GM23248 (cell line): ENCODE results near the gene ANKS1B. TPM values are rescaled to one million over a fixed set of nuclear protein-coding genes. Genes with fewer than 3 reads are reported as not detected.

Experiments
- DNase-seq: peaks from one replicate; pipeline ENCODE4 v3.0.0-alpha.2; 2015
- H2AFZ ChIP-seq: fragments of 200-600 bp; sonication (generic); 2 replicates; pipeline ENCODE4 v1.6.1; 2016; ENCODE audit warnings: antibody characterized with exemption
- H3F3A ChIP-seq: fragments of 200-600 bp; sonication (generic); 2 replicates; pipeline ENCODE4 v1.6.1; 2016; ENCODE audit warnings: mild to moderate bottlenecking, antibody characterized with exemption, mixed run types; ENCODE audit not compliant: insufficient read depth
- H3K27ac ChIP-seq: fragments of 200-600 bp; sonication (generic); 2 replicates; pipeline ENCODE4 v1.5.1; 2016; ENCODE audit warnings: mild to moderate bottlenecking
- H3K27me3 ChIP-seq: fragments of 200-600 bp; sonication (generic); replicated peaks from 2 replicates; pipeline ENCODE4 v1.6.1; 2016; ENCODE audit warnings: mild to moderate bottlenecking; ENCODE audit not compliant: insufficient read depth
- H3K36me3 ChIP-seq: fragments of 200-600 bp; sonication (generic); 2 replicates; pipeline ENCODE4 v1.6.1; 2016; ENCODE audit warnings: low read depth, mild to moderate bottlenecking
- H3K4me1 ChIP-seq: fragments of 200-600 bp; sonication (generic); 2 replicates; pipeline ENCODE4 v1.6.1; 2016; ENCODE audit warnings: mild to moderate bottlenecking; ENCODE audit not compliant: insufficient read depth
- H3K4me2 ChIP-seq: fragments of 200-600 bp; sonication (generic); one replicate; pipeline ENCODE4 v1.6.1; 2016; ENCODE audit warnings: mild to moderate bottlenecking; ENCODE audit not compliant: unreplicated experiment
- H3K4me3 ChIP-seq: fragments of 200-600 bp; sonication (generic); 2 replicates; pipeline ENCODE4 v1.5.1; 2016; ENCODE audit warnings: mild to moderate bottlenecking
- H3K79me2 ChIP-seq: fragments of 200-600 bp; sonication (generic); 2 replicates; pipeline ENCODE4 v1.6.1; 2016; ENCODE audit warnings: mild to moderate bottlenecking; ENCODE audit not compliant: insufficient read depth
- H3K9ac ChIP-seq: fragments of 200-600 bp; sonication (generic); 2 replicates; pipeline ENCODE4 v1.6.1; 2016; ENCODE audit warnings: mild to moderate bottlenecking
- H3K9me2 ChIP-seq: fragments of 200-600 bp; sonication (generic); 2 replicates; pipeline ENCODE4 v1.6.1; 2016; ENCODE audit warnings: mixed run types, mild to moderate bottlenecking, moderate library complexity; ENCODE audit not compliant: insufficient read depth
- H3K9me3 ChIP-seq: fragments of 200-600 bp; sonication (generic); one replicate; pipeline ENCODE4 v1.6.1; 2017; ENCODE audit warnings: low read depth
- H4K20me1 ChIP-seq: fragments of 200-600 bp; sonication (generic); 2 replicates; pipeline ENCODE4 v1.6.0; 2016; ENCODE audit not compliant: insufficient read depth
- EZH2 ChIP-seq: fragments of 200-600 bp; sonication (generic); IDR thresholded peaks from 2 replicates; pipeline ENCODE4 v1.6.1; 2018; ENCODE audit warnings: antibody characterized with exemption, mild to moderate bottlenecking; ENCODE audit not compliant: insufficient read depth, poor library complexity, severe bottlenecking
- EZH2phosphoT487 ChIP-seq: fragments of 200-600 bp; sonication (generic); IDR thresholded peaks from 2 replicates; pipeline ENCODE4 v1.6.1; 2018; ENCODE audit warnings: antibody characterized with exemption, moderate library complexity, mild to moderate bottlenecking, low read depth; ENCODE audit not compliant: insufficient read depth
- WGBS, 2 experiments: methylation state at CpG; one replicate each; pipeline ENCODE4 v1.1.6; 2015 to 2017; ENCODE audit warnings: low lambda C conversion rate in 2 of 2, low coverage in 1 of 2; ENCODE audit errors: missing lambda C conversion rate in 2 of 2; 5-methylcytosine and 5-hydroxymethylcytosine counted together
- in situ Hi-C: fragments of 300-500 bp; cut with MboI; formaldehyde crosslinking; loops from 2 replicates; pipeline ENCODE4 v1.15.0; 2020
- polyA plus RNA-seq: library from polyadenylated mRNA; unstranded; fragments of >200 nt; fragmentation: Nextera tagmentation; extraction: Ambion mirVana; gene quantifications from 2 replicates; pipeline ENCODE4 v1.2.1, GENCODE V29; 2016
- total RNA-seq: library from RNA; depleted of rRNA; stranded (reverse); fragments of >200 nt; shearing (Covaris generic); gene quantifications from 2 replicates; pipeline ENCODE4 v1.2.3, GENCODE V29; 2014

Gene ANKS1B
- total and polyA plus RNA-seq, 2 experiments from 2014 or later: not detected

- Histone ChIP-seq H3K9ac (no peak overlapping the region), H4K20me1 (no peaks in the 10 kb centered on the region), H3K79me2 (no peaks in the 10 kb centered on the region), H3F3A (no peaks in the 10 kb centered on the region), H3K36me3 (no peaks in the 10 kb centered on the region), H3K4me2 (no peak overlapping the region), H2AFZ (no peak overlapping the region), H3K9me3 (no peaks in the 10 kb centered on the region), H3K4me3 (no peak overlapping the region), H3K27ac (no peak overlapping the region), H3K9me2 (no peaks in the 10 kb centered on the region), H3K27me3 (no peaks in the 10 kb centered on the region), H3K4me1 (no peaks in the 10 kb centered on the region)
- no peak for DNase-seq
- in situ Hi-C loops: loop anchor here (10.0 kb wide), 1 partner anchor 721 kb away; no protein-coding TSS in a partner anchor
- TF ChIP-seq EZH2phosphoT487 (no peak), EZH2 (no peak)
- 26 to 30% methylated on average over 3 of the region's 3 CpGs for WGBS, 2 experiments
Measured at GRCh38 chr12:99765469-99766114, 219.1 kb downstream of the ANKS1B start.

- Histone ChIP-seq H3K36me3 (no peaks in the 10 kb centered on the region), H3K27me3 (no peaks in the 10 kb centered on the region), H3K79me2 (no peaks in the 10 kb centered on the region), H3K4me1 (no peaks in the 10 kb centered on the region), H4K20me1 (no peaks in the 10 kb centered on the region), H3K4me3 (no peak overlapping the region), H2AFZ (no peak overlapping the region), H3K27ac (no peak overlapping the region), H3K9me2 (no peaks in the 10 kb centered on the region), H3K9ac (no peak overlapping the region), H3K9me3 (no peaks in the 10 kb centered on the region), H3F3A (no peaks in the 10 kb centered on the region), H3K4me2 (no peak overlapping the region)
- DNase-seq: no peak
- TF ChIP-seq EZH2phosphoT487 (no peak), EZH2 (no peak)
- 26 to 38% methylated on average over 2 of the region's 2 CpGs for WGBS, 2 experiments
- in situ Hi-C loops: no loop called here
Measured at GRCh38 chr12:99759444-99759843, 225.3 kb downstream of the ANKS1B start.

GRCh38 chr12:99758997-99759396 is 225.7 kb downstream of the ANKS1B start:
- Histone ChIP-seq H3F3A (no peaks in the 10 kb centered on the region), H3K27ac (no peak overlapping the region), H3K9me2 (no peaks in the 10 kb centered on the region), H3K4me3 (no peak overlapping the region), H3K4me1 (no peaks in the 10 kb centered on the region), H3K9me3 (no peaks in the 10 kb centered on the region), H2AFZ (no peak overlapping the region), H3K36me3 (no peaks in the 10 kb centered on the region), H3K79me2 (no peaks in the 10 kb centered on the region), H3K9ac (no peak overlapping the region), H3K4me2 (no peak overlapping the region), H4K20me1 (no peaks in the 10 kb centered on the region), H3K27me3 (no peaks in the 10 kb centered on the region)
- TF ChIP-seq EZH2: no peak
- TF ChIP-seq EZH2phosphoT487: no peak
- DNase-seq: no peak
- in situ Hi-C loops: no loop called here
- 69% methylated on average over 3 of the region's 3 CpGs for WGBS, 2 experiments

- H2AFZ ChIP-seq: no peak overlapping the region
- H3K36me3 ChIP-seq: no peaks in the 10 kb centered on the region
- H3K9me2 ChIP-seq: no peaks in the 10 kb centered on the region
- no peak overlapping the region for H3K4me2 ChIP-seq
- H3K9ac ChIP-seq: no peak overlapping the region
- no peaks in the 10 kb centered on the region for H3K4me1 ChIP-seq
- H4K20me1 ChIP-seq: no peaks in the 10 kb centered on the region
- H3K9me3 ChIP-seq: no peaks in the 10 kb centered on the region
- no peaks in the 10 kb centered on the region for H3F3A ChIP-seq
- no peak overlapping the region for H3K27ac ChIP-seq
- H3K27me3 ChIP-seq: no peaks in the 10 kb centered on the region
- TF ChIP-seq EZH2 (no peak), EZH2phosphoT487 (no peak)
- in situ Hi-C loops: no loop called here
- no peak for DNase-seq
- no peak overlapping the region for H3K4me3 ChIP-seq
- H3K79me2 ChIP-seq: no peaks in the 10 kb centered on the region
Measured at GRCh38 chr12:99752740-99753139, 232.0 kb downstream of the ANKS1B start.

GRCh38 chr12:99746538-99746937 is 238.2 kb downstream of the ANKS1B start:
- in situ Hi-C loops: no loop called here
- TF ChIP-seq EZH2 (no peak), EZH2phosphoT487 (no peak)
- H4K20me1 ChIP-seq: no peaks in the 10 kb centered on the region
- no peak overlapping the region for H3K27ac ChIP-seq
- no peaks in the 10 kb centered on the region for H3K36me3 ChIP-seq
- H2AFZ ChIP-seq: no peak overlapping the region
- H3F3A ChIP-seq: no peaks in the 10 kb centered on the region
- no peaks in the 10 kb centered on the region for H3K79me2 ChIP-seq
- no peak for DNase-seq
- no peaks in the 10 kb centered on the region for H3K9me2 ChIP-seq
- no peak overlapping the region for H3K9ac ChIP-seq
- no peaks in the 10 kb centered on the region for H3K4me1 ChIP-seq
- no peak overlapping the region for H3K4me3 ChIP-seq
- H3K4me2 ChIP-seq: no peak overlapping the region
- H3K9me3 ChIP-seq: no peaks in the 10 kb centered on the region
- no peaks in the 10 kb centered on the region for H3K27me3 ChIP-seq
